Measurements from ENCODE around the gene CCDC175.

GRCh38 chr14:59532419-59532818, 44.2 kb downstream of the CCDC175 start:
- TF ChIP-seq CTCF (IDR thresholded peaks at IDR 0.05) (no peak), EP300 (IDR thresholded peaks at IDR 0.05) (no peak)
